B cell (primary cell): ENCODE data around the gene IMMP2L.

ENCODE experiments used
- CTCF ChIP-seq: fragments of 200-600 bp; IDR thresholded peaks from one replicate; pipeline ENCODE4 v1.8.0; 2022; ENCODE audit warnings: antibody characterized with exemption, mild to moderate bottlenecking
- EZH2 ChIP-seq: IDR thresholded peaks from 2 replicates; pipeline ENCODE4 v1.6.1; 2012; ENCODE audit warnings: borderline replicate concordance, low read depth, mild to moderate bottlenecking, moderate library complexity, low read length; ENCODE audit not compliant: insufficient read depth, poor library complexity, severe bottlenecking

GRCh38 chr7:110944966-110945644 is 617.2 kb downstream of the IMMP2L start:
- TF ChIP-seq EZH2 (no peak), CTCF (no peak)
